Memory B cell (primary cell): ENCODE results near the gene WSB2.
"Not testable (repeated sequence)": the region's sequence is repeated elsewhere in the genome, so short reads cannot be mapped to it uniquely, and the experiment has no call there.

Source experiments
- ATAC-seq: fragments of 150-1000 bp; cut with Tn5 transposase; 2 replicates; pipeline ENCODE4 v1.10.0; 2021; ENCODE audit warnings: low read depth, mild to moderate bottlenecking, moderate library complexity
- DNase-seq, 2 donors: peaks; one replicate each; pipeline ENCODE4 v3.0.0; 2022; ENCODE audit warnings: low spot score in 2 of 2
- H3K27ac Mint-ChIP-seq: one replicate; pipeline ENCODE4 v1.8.0; 2022; ENCODE audit warnings: mild to moderate bottlenecking, moderate library complexity, mixed read lengths
- H3K27me3 Mint-ChIP-seq: one replicate; pipeline ENCODE4 v1.8.0; 2022; ENCODE audit warnings: mixed read lengths
- H3K36me3 Mint-ChIP-seq: one replicate; pipeline ENCODE4 v1.8.0; 2022; ENCODE audit warnings: mild to moderate bottlenecking, mixed read lengths
- H3K4me1 Mint-ChIP-seq: one replicate; pipeline ENCODE4 v1.8.0; 2022; ENCODE audit warnings: mixed read lengths
- H3K4me3 Mint-ChIP-seq: one replicate; pipeline ENCODE4 v1.8.0; 2022; ENCODE audit warnings: mild to moderate bottlenecking, moderate library complexity, mixed read lengths
- H3K9me3 Mint-ChIP-seq: one replicate; pipeline ENCODE4 v1.8.0; 2022; ENCODE audit warnings: mixed read lengths

The WSB2 gene

DNA sequence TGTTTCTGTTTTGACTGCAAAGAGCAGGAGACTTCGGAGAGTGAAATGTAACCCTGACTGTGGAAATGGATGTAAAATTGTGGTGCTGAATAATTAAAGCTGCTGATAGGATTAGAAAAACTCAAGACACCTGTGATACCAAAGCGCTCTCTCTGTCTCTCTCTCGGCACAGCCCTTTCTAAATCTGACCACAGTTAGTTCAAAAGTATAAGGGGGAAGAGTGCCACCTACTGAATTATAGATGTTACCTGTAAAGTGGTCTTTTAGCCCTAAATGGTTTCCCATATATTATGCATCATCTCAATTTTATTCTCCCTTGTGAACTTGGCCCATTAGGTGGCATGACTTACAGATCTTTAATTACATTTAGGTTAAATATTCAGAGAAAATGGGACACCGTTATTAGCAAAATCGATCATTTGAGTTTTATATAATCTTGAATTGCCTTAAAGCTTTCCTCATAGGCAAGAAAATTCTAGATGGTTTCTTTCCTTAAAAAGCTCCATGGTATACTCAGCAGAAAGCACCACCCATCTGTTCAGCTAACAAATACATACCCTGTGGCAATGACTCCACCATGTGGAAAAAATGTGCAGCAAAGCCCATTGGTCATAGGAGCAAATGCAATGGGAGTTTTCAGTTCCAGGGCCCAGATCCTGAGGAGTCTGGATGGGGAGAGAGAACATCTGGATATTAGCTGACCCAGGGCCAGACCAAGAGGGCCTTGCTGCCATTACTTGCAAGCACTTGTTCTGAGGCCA, 26.4 kb downstream of the WSB2 start:
- peaks cover 11% of the 10 kb centered on the region for H3K4me1 Mint-ChIP-seq
- no peak overlapping the region for H3K4me3 Mint-ChIP-seq
- ATAC-seq (no peak), DNase-seq (no peak)
- no peaks in the 10 kb centered on the region for H3K27me3 Mint-ChIP-seq
- H3K36me3 Mint-ChIP-seq: peaks cover 12% of the 10 kb centered on the region
- H3K9me3 Mint-ChIP-seq: no peaks in the 10 kb centered on the region
- H3K27ac Mint-ChIP-seq: peak overlapping the region; percentile 76

DNA sequence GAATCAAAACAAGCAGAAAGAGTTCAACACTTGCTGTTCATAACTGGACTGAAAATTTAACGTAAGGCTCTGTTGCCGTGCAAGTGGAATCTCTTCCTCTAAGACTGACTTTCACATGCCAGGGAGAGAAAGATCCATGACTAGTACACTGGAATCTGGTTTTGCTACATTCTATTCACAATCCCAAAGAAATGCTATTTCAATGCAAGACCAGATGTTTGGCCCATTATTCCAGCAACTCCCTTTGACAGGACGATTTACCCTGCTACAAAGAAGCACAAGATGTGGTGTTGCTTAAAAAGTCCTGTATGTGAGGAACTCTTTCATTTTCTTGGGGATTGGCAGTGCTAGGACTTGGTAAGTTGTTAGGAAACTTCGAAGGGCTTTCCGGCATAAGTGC, 27.1 kb downstream of the WSB2 start:
- Mint-ChIP-seq H3K4me1 (peaks cover 11% of the 10 kb centered on the region), H3K27me3 (no peaks in the 10 kb centered on the region), H3K4me3 (no peak overlapping the region), H3K27ac (peak overlapping the region; percentile 76), H3K9me3 (no peaks in the 10 kb centered on the region), H3K36me3 (peaks cover 9% of the 10 kb centered on the region)
- DNase-seq (no peak), ATAC-seq (no peak)

DNA sequence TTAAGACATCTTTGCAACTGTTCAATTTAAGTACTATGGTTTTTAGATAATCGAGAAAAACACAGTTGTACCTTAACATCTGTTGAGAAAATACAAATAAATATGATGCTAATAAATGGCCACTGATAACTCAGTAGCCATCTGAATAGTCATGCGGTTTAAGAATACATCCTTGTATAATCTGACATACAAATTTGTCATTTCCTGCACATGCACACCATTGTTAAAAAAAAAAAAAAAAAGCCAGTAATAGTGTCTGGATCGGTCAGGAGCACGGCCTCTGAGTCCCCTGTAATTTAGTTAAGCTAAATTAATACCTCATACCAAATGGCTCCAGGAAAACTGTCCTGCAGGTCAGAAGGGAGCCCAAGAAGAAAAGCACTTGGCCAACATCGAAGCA, 27.7 kb downstream of the WSB2 start:
- H3K27me3 Mint-ChIP-seq: no peaks in the 10 kb centered on the region
- peaks cover 11% of the 10 kb centered on the region for H3K4me1 Mint-ChIP-seq
- ATAC-seq (no peak), DNase-seq (no peak)
- no peaks in the 10 kb centered on the region for H3K9me3 Mint-ChIP-seq
- H3K4me3 Mint-ChIP-seq: no peak overlapping the region
- no peak overlapping the region for H3K27ac Mint-ChIP-seq
- peaks cover 9% of the 10 kb centered on the region for H3K36me3 Mint-ChIP-seq

DNA sequence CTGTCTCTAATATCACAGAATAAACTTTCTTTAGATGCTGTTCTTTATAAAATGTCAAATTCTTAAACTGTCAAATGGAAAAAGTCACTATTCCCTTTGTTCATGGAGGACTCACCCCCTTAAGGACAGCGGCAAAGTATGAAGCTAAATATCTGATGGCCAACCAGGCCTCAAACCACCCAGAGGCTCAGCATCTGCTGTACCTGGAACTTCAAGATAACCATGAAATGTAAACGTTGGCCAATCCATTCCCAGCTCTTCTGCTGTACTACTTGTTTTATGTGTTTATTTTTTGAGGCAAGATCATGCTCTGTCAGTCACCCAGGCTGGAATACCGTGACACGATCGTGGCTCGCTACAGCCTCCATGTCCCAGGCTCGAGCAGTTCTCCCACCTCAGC, 28.8 kb downstream of the WSB2 start:
- no peak for ATAC-seq
- DNase-seq: no peak
- peaks cover 11% of the 10 kb centered on the region for H3K36me3 Mint-ChIP-seq
- H3K4me3 Mint-ChIP-seq: no peak overlapping the region
- no peaks in the 10 kb centered on the region for H3K9me3 Mint-ChIP-seq
- no peaks in the 10 kb centered on the region for H3K27me3 Mint-ChIP-seq
- H3K27ac Mint-ChIP-seq: no peak overlapping the region
- peaks cover 11% of the 10 kb centered on the region for H3K4me1 Mint-ChIP-seq

DNA sequence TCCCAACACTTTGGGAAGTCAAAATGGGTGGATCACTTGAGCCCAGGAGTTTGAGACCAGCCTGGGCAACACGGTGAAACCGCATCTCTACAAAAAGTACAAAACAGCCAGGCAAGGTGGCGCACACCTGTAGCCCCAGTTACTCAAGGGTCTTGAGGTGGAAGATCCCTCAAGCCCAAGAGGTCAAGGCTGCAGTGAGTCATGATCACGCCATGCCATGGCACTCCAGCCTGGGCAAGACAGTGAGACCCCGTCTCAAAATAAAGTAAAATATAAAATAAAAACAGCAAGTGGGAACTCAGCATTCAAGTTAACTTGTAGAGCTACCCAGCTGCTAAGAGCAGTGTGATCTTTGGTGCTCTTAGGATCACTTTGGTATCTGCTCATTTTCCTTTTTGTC, 31.8 kb downstream of the WSB2 start:
- H3K36me3 Mint-ChIP-seq: peaks cover 26% of the 10 kb centered on the region
- H3K27ac Mint-ChIP-seq: no peak overlapping the region
- DNase-seq (no peak), ATAC-seq (no peak)
- no peaks in the 10 kb centered on the region for H3K9me3 Mint-ChIP-seq
- H3K27me3 Mint-ChIP-seq: no peaks in the 10 kb centered on the region
- no peaks in the 10 kb centered on the region for H3K4me1 Mint-ChIP-seq
- no peak overlapping the region for H3K4me3 Mint-ChIP-seq

DNA sequence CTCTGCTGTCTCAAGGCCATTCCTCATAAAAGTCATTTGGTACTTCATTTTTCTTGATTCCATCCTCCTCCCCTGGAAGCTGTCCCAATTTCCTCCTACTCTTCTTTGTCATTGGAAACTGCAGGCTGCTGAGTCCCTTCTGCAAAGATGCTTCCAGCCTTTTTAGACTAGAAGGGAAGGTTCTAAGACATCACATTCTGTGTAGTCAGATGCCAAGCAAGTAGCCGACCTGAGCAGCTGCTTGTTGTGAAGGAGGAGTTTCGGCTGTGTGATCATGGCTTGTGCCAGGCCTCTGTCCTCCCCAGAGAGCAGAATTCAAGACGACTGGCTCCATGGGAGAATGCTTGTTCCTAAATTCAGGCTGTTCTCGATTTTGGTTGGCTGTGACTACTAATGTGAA, 35.8 kb downstream of the WSB2 start:
- no peak overlapping the region for H3K27ac Mint-ChIP-seq
- H3K4me1 Mint-ChIP-seq: no peaks in the 10 kb centered on the region
- no peak overlapping the region for H3K4me3 Mint-ChIP-seq
- H3K36me3 Mint-ChIP-seq: peaks cover 37% of the 10 kb centered on the region
- H3K9me3 Mint-ChIP-seq: no peaks in the 10 kb centered on the region
- DNase-seq: no peak
- no peaks in the 10 kb centered on the region for H3K27me3 Mint-ChIP-seq
- no peak for ATAC-seq

DNA sequence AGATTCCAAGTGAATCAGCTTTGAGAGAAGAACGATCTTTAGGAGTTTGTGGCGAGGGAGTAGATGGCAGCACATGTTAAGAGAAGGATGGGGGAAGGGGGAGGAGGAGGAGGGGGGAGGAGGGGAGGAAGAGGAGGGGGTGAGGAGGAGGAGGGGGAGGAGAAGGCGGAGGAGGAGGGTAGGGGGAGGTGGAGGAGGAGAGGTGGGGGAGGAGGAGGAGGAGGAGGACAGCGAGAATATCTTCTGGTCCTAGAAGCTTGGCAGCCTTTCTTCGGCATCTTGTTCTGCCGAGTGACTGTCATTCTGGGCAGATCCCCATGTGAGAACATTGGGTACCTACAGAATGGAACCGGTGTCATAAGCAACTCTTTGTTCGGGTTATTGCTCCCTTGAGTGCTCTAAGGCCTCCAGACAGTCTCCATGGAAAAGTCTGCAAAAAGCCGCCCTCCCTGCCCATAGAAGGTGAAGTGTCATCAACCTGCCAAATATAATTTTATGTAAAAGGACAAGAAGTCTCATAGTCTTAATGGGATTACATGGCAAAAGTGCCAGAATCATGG, 37.6 kb downstream of the WSB2 start:
- H3K36me3 Mint-ChIP-seq: peaks cover 38% of the 10 kb centered on the region
- H3K4me1 Mint-ChIP-seq: no peaks in the 10 kb centered on the region

DNA sequence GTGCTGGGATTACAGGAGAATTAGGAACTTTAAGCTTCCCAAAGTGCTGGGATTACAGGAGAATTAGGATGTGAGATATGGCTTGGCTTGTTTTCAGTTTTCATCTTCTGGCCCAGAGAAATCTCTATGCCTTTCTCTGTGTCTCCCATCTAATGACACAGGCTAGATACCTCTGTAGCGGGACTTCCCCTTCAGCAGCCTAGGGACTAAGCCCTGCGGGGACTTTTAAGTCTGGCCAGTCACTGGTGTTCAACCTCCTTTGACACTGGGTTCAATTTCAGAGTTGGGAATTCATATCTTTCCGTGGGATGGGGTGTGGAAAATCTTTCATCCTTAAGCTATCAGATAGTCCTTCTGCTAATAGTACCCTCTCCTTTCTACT, 38.3 kb downstream of the WSB2 start:
- H3K4me3 Mint-ChIP-seq: no peak overlapping the region
- ATAC-seq (no peak), DNase-seq (no peak)
- no peaks in the 10 kb centered on the region for H3K27me3 Mint-ChIP-seq
- no peak overlapping the region for H3K27ac Mint-ChIP-seq
- peaks cover 4% of the 10 kb centered on the region for H3K4me1 Mint-ChIP-seq
- peaks cover 40% of the 10 kb centered on the region for H3K36me3 Mint-ChIP-seq
- no peaks in the 10 kb centered on the region for H3K9me3 Mint-ChIP-seq

More for the DNA sequence above, 37.6 kb downstream of the WSB2 start:
- H3K9me3 Mint-ChIP-seq: no peaks in the 10 kb centered on the region
- H3K27ac Mint-ChIP-seq: no peak overlapping the region
- ATAC-seq (no peak), DNase-seq (no peak)
- no peak overlapping the region for H3K4me3 Mint-ChIP-seq
- no peaks in the 10 kb centered on the region for H3K27me3 Mint-ChIP-seq

DNA sequence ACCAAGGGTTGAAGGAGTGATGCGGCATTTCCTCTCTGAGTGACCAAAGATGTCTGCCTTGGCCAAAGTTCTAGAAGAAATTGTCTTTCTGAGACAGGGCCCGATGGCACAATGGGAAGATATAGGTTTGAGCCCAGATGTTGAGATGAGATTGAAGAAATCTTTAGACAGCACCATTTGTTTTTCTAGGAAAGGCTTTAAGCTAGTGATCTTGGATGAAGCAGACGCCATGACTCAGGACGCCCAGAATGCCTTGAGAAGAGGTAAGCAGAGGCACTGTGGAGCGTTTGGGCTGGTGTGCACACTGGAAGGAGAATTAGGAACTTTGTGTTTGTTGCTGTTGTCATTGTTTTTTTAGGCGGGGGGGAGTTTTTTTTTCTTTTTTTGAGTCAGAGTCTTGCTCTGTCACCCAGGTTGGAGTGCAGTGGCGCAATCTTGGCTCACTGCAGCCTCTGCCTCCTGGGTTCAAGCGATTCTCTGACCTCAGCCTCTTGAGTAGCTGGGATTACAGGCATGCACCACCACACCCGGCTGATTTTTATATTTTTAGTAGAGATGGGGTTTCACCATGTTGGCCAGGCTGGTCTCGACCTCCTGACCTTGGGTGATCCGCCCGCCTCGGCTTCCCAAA, 38.8 kb downstream of the WSB2 start:
- H3K27me3 Mint-ChIP-seq, H3K4me1 Mint-ChIP-seq, H3K4me3 Mint-ChIP-seq, ATAC-seq, DNase-seq, H3K9me3 Mint-ChIP-seq, H3K27ac Mint-ChIP-seq: not testable (repeated sequence)
- peaks cover 40% of the 10 kb centered on the region for H3K36me3 Mint-ChIP-seq

DNA sequence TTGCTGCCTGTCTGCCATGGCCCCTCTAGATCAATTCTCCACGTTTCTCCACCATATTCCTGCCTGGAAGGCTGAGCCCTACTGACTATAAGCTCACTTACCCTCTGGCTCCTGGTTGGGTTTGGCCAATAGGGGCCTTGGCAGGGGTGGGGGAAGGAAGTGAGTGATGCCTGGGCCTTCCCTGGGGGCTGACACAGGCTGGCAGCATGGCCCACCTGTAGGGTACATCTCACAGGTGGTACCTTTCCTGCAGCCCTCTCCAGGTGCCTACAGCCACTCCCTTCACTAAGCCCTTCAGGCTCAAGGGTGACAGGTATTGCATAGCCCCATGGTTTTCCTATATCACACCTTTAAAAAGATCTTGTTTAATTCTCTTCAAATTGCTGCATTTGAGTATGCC, 40.9 kb downstream of the WSB2 start:
- no peak for ATAC-seq
- H3K9me3 Mint-ChIP-seq: no peaks in the 10 kb centered on the region
- peaks cover 27% of the 10 kb centered on the region for H3K36me3 Mint-ChIP-seq

DNA sequence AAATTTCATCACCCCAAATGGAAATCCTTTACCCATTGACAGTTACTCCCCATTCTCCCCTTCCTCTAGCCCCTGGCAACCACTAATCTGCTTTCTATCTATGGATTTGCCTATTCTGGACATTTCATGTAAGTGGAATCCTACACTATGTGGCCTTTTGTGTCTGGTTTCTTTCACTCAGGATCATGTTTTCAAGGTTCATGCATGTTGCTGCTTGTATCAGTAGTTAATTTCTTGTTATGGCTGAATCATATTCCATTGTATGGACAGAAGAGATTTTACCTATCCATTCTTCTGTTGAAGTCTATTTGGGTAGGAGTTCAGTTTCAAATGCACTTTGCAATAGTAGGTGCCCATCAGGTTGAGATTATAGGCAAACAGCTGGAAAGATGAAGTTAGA, 43.1 kb downstream of the WSB2 start:
- H3K4me3 Mint-ChIP-seq: peak overlapping the region; percentile 77
- peaks cover 11% of the 10 kb centered on the region for H3K4me1 Mint-ChIP-seq
- H3K9me3 Mint-ChIP-seq: no peaks in the 10 kb centered on the region
- DNase-seq: no peak
- ATAC-seq: no peak
- no peak overlapping the region for H3K27ac Mint-ChIP-seq
- H3K36me3 Mint-ChIP-seq: peaks cover 18% of the 10 kb centered on the region
- H3K27me3 Mint-ChIP-seq: no peaks in the 10 kb centered on the region

More for the DNA sequence above, 40.9 kb downstream of the WSB2 start:
- Mint-ChIP-seq H3K27ac (no peak overlapping the region), H3K27me3 (no peaks in the 10 kb centered on the region), H3K4me3 (no peak overlapping the region), H3K4me1 (peaks cover 11% of the 10 kb centered on the region)
- DNase-seq: no peak

DNA sequence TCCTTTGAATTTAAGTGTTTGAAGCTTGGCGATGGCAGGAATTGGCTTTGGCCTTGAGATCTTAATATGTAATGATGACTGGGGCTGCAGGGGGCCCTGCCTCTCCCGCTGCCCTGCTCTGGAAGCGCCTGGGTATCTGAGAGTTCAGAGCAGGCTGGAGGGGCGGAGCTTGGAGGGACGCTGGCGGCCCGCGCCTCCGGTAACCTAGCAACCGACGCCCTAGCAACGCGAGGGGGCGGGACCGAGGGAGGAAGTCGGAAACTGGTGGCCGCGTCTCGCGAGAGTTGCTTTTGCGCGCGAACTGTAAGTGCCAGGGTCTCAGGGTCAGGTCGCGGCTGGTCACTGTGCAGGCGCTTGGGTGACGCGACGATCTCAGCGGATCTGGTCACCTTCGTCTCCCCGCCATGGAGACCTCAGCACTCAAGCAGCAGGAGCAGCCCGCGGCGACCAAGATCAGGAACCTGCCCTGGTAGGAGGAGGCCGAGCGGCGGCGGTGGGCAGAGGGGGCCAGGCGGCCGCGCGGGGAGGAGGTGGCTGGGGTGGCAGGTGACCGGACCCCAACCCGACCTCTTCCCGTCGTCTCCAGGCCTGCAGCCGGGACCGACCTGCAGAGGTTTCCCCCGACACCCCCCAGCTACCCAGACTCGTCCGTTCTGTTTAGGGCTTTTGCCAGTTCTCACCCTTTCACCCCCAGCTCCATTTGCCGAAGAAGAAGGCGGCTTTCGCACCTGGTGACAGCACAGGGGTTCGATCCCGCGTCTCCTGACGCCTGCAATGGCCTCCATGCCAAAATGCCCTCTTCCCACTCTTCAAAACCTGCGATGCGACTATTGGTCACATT, 44.3 kb downstream of the WSB2 start, which contains the start of gene RFC5:
Gene RFC5, plus strand, starts transcription at position 280 of the 841 bp plus-strand sequence. Its CDS starts 125 bp downstream, at position 405.
- Mint-ChIP-seq H3K27me3 (no peaks in the 10 kb centered on the region), H3K36me3 (peaks cover 12% of the 10 kb centered on the region), H3K4me1 (peaks cover 11% of the 10 kb centered on the region), H3K27ac (peak within 1 kb of the TSS; percentile 88), H3K9me3 (no peaks in the 10 kb centered on the region), H3K4me3 (peak within 1 kb of the TSS; percentile 90)
- ATAC-seq: peak; percentile 98
- peak; percentile 96 for DNase-seq

DNA sequence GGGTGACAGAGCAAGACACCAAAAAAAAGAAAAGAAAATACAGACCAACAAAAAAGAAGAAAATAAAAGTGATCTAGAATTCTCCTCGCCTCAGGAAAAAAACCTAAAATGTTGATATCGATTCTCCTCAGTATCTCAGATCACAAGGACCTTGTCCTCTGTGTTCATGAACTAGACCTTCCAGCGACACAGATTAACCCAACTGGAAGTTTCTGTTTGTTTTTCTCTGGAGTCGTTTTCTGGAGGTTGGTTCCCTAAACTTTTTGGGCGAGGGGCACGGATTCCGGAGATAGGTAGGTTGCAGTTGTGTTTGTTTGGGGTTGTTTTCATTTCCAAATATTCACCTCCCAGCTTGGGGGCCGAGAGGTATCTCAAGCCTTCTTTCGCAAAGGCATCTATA, 45.0 kb downstream of the WSB2 start:
- ATAC-seq (no peak), DNase-seq (no peak)
- H3K36me3 Mint-ChIP-seq: peaks cover 10% of the 10 kb centered on the region
- H3K27ac Mint-ChIP-seq: no peak overlapping the region
- no peaks in the 10 kb centered on the region for H3K9me3 Mint-ChIP-seq
- H3K4me3 Mint-ChIP-seq: peak overlapping the region; percentile 90
- H3K4me1 Mint-ChIP-seq: peaks cover 11% of the 10 kb centered on the region
- H3K27me3 Mint-ChIP-seq: no peaks in the 10 kb centered on the region

DNA sequence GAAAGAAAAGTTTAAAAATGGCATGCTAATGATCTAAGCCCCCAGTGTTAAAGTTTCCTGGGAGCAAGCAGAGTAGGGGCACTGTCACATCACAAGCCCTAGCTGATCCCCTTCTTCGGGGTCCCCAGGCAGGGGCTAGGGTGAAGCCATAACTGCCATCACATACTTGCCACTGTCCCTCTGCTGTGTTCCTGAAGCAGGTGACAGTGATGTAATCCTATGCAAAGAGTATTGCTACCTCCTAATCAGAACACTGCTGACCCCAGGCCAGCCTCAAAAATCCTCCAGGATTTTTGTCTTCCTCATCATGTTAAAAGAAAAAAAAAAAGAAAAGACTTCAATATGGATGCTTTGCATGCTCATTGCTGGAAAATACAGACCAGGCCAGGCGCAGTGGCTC, 45.7 kb downstream of the WSB2 start:
- Mint-ChIP-seq H3K36me3 (peaks cover 6% of the 10 kb centered on the region), H3K9me3 (no peaks in the 10 kb centered on the region), H3K27ac (no peak overlapping the region), H3K4me1 (peaks cover 11% of the 10 kb centered on the region), H3K4me3 (peak overlapping the region; percentile 90), H3K27me3 (no peaks in the 10 kb centered on the region)
- ATAC-seq (no peak), DNase-seq (no peak)
